ENCODE measurements around the gene PLG.
"Not testable (repeated sequence)": the region's sequence is repeated elsewhere in the genome, so short reads cannot be mapped to it uniquely, and the experiment has no call there.

Gene PLG

DNA sequence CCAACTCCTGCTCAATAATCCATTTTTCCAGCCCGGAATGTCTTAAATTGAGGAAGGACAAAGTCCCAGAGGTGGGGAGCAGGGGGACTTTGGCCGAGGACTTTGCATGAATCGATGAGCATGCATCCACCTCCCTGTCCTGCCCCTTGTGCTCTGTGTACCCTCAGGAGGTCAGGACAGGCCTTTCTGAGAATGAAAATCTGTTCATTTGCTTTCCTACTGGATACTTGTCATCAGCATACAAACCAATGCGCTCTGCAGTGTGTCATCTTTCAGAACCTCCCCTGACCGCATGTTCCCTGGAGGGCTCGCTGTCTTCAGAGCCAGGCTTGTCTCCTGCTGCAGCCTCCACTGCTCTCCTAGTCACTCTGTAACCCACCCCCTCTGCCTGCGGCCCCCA lies 2.6 kb downstream of the PLG start:
- DNase-seq = not testable (repeated sequence)

DNA sequence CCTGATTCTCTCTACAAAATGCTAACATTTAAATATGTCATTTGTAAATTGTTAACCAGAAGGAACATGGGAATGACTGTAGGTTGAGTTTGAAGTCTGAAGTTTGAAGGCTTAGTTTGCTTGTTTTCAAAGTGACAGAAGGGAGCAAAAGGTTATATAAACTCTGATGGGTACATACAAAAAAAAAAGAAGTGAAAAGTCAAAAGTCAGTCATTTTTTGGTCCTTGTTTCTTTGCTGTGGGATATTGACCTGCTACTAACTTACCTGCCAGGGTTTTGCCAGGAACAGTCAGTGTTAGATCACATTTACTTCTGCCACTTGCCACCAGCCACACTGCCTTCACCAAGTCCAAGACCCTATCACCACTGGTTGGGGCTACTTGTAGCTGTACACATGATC lies 6.9 kb downstream of the PLG start:
- not testable (repeated sequence) for DNase-seq

GRCh38 chr6:160714731-160715316 lies 12.8 kb downstream of the PLG start:
- DNase-seq = no peak

GRCh38 chr6:160730911-160731310 lies 28.9 kb downstream of the PLG start:
- DNase-seq = no peak

DNA sequence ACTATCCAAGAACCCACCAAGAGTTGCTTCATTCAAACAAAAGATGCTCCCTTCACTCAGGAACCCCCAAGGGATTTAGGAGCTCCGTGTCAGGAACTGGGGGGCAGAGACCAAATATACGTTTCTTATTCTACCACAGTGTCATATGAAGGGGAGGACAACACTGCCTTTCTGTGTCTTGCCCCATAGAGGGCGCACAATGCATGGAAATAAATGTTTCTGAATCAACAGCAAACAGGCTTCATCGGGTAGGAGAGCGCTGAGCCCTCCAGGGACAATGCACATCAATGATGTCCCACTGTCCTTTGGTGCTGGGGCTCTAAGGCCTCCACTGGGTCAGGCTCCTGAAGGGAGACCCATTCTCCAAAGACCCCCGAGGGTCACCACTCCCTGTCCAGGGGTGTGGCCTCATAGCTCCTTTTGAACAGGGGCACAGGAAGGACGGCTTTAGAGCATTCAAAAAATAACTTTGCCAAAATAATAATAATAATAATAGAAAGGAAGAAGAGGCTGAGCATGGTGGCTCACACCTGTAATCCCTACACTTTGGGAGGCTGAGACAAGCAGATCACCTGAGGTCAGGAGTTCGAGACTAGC lies 31.1 kb downstream of the PLG start:
- peak; percentile 19 for DNase-seq

GRCh38 chr6:160734627-160735026 lies 32.6 kb downstream of the PLG start:
- no peak for DNase-seq

- no peak for DNase-seq
These were observed 33.5 kb downstream of the PLG start for GRCh38 chr6:160735523-160735922.

GRCh38 chr6:160737934-160738333 lies 35.9 kb downstream of the PLG start:
- DNase-seq = no peak

- DNase-seq = no peak
These were observed 37.9 kb downstream of the PLG start for GRCh38 chr6:160739955-160740354.

DNA sequence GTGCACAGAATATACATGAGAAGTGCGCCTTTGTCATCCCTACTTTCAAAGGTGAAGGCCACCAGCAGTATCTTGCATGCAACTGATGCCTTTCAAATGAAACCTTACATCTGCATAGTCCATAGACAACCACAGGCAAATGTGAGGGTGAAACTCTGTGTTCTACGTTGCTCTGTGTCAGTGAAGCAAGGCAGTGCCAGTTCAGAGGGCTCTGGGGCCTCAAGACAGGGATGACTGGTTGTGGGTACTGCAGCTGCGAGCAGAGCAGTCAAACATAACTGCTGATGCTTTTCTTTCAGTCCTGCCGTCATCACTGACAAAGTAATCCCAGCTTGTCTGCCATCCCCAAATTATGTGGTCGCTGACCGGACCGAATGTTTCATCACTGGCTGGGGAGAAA lies 39.0 kb downstream of the PLG start:
- DNase-seq = not testable (repeated sequence)

DNA sequence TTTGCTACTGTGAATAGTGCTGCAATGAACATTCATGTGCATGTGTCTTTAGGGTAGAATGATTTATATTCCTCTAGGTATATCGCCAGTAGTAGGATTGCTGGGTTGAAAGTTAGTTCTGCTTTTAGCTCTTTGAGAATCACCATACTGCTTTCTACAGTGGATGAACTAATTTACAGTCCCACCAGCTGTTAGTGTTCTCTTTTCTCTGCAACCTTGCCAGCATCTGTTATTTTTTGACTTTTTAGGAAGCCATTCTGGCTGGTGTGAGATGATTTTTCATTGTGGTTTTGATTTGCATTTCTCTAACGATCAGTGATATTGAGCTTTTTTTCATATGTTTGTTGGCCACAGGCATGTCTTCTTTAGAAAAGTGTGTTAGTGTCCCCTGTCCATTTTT lies 40.0 kb downstream of the PLG start:
- no peak for DNase-seq

DNA sequence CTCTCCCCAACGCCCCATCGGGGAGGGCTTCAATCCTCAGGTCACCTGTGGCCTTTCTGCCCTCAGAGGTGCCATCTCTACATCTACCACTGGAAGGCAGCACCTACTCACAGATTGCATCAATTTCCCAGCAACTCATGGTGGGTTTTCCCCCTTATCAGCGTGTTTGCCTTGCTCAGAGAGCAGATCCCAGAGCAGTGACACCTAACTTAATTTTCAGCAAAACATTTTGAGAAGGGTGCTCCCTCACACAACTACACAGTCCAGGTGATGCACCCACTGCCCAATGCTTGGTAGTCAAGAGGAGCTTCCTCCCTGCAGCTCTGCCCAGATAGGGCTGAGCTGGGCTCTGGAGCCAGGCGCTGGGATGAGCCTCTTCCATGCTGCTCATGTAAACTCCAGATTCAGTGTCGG lies 48.2 kb downstream of the PLG start:
- no peak for DNase-seq

- DNase-seq = not testable (repeated sequence)
These were observed 51.2 kb downstream of the PLG start for GRCh38 chr6:160753211-160753610.

GRCh38 chr6:160755165-160755564 lies 53.1 kb downstream of the PLG start:
- no peak for DNase-seq

DNA sequence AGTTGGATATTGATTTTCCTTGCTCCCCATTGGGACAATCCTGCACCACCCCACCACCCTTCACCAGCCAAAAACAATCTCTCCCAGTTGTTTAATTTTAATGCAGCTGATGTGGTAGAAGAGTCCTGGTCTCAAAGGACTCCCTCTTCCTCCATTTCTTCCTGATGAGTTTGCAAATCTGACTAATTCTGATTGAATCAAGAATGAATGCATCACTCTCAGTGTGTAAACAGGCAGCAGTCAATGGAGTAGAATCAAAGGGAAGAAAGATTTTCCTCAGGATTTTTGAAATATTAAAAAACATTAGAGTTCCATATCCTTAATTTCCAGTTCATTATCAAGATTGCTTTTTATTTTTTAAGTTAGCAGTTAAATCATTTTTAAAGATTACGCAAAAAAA lies 54.0 kb downstream of the PLG start:
- no peak for DNase-seq

DNA sequence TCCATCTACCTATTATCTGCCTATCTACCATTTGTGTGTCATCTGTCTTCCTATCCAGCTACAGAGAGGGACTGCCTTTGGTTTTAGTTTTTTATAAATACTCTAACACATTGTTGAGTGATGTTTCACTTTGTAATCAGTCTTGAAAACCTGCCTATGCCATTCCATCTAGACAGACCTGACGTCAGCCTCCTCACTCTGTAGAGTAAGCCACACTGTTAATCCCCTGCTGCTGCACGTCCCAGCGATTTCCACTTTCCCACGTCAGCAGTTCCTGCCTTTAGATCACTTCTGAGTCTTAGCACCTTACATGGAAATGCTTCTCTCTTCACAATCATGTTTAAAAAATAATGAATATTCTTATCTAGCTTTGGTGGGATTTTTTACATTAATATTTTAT lies 54.8 kb downstream of the PLG start:
- DNase-seq = no peak

DNA sequence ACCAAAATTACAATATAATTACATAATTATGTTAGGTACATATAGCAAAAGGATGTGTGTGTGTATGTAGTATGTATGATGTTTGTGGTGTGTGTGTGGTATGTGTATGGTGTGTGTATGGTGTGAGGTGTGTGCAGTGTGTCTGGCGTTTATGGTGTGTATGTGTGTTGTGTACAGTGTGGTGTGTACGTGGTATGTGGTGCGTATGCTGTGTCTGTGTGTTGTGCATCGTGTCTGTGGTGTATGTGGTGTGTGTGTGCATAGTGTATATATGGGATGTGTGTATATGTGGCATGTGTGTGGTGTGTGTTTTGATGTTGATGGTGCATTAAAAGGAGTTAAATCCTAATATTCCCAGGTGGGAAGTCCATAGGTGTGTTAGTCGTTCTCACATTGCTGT lies 62.8 kb downstream of the PLG start:
- DNase-seq = no peak

GRCh38 chr6:160765412-160765811 lies 63.4 kb downstream of the PLG start:
- DNase-seq = no peak

DNA sequence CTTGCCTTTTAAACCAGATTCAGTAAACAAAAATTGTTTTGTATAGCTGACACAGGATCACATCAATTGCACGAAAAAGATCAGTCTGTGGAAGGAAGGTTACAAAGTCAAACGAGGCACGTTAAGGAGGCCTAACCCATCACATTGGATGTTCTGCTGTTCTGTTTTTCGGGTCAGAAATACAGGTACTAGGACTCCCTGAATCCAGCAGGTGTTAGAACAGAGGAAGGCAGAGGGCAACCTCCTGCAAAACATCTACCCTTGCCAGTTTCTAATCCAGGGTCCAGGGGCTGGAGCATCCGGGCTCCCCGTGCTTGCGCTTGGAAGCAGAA lies 64.6 kb downstream of the PLG start:
- DNase-seq = no peak

- DNase-seq = peak; percentile 81
These were observed 65.1 kb downstream of the PLG start for GRCh38 chr6:160766989-160767646.

GRCh38 chr6:160767647-160768019 lies 65.6 kb downstream of the PLG start:
- DNase-seq = no peak

DNA sequence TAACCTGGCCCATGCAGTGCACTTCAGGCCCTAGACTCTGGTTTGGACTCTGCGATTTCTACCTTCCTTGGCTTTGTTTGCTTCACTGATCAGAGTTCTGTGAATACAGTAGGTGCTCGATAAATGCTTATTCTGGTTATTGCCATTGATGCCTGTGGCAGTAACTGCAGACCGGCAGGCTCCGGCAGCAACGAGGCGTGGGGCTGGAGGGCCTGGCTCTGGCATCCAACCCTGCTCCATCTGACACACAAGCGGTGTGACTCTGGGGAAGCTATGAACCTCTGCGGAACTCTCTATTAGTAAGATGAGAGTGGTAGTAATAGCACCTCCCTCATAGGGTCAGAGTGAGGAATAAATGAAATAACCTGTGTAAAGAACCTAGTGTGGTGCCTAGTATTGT lies 66.1 kb downstream of the PLG start:
- no peak for DNase-seq

GRCh38 chr6:160774399-160774798 lies 72.4 kb downstream of the PLG start:
- DNase-seq = no peak

- DNase-seq = no peak
These were observed 73.9 kb downstream of the PLG start for GRCh38 chr6:160775792-160776580.
